ENCODE data around the gene VDR.

The VDR gene

GRCh38 chr12:47889040-47889439, 15.8 kb downstream of the VDR start:
- DNase-seq: no peak

- no peak for DNase-seq
Observed at GRCh38 chr12:47888153-47888819, 16.5 kb downstream of the VDR start.

- no peak for DNase-seq
Observed at GRCh38 chr12:47887529-47887928, 17.3 kb downstream of the VDR start.

GRCh38 chr12:47886510-47887240, 18.1 kb downstream of the VDR start:
- DNase-seq: no peak

GRCh38 chr12:47885566-47885965, 19.2 kb downstream of the VDR start:
- no peak for DNase-seq

- no peak for DNase-seq
Observed at GRCh38 chr12:47885012-47885501, 19.7 kb downstream of the VDR start.

GRCh38 chr12:47884501-47884900, 20.3 kb downstream of the VDR start:
- DNase-seq: no peak

- no peak for DNase-seq
Observed at GRCh38 chr12:47883663-47884195, 21.1 kb downstream of the VDR start.

GRCh38 chr12:47882781-47883546, 21.8 kb downstream of the VDR start:
- DNase-seq: peak in 2 of 4 experiments; percentile 25 to 30

- DNase-seq: no peak
Observed at GRCh38 chr12:47881826-47882427, 22.9 kb downstream of the VDR start.

- no peak for DNase-seq
Observed at GRCh38 chr12:47881051-47881450, 23.7 kb downstream of the VDR start.

- no peak for DNase-seq
Observed at GRCh38 chr12:47878918-47879481, 25.8 kb downstream of the VDR start.

- no peak for DNase-seq
Observed at GRCh38 chr12:47878293-47878917, 26.4 kb downstream of the VDR start.

GRCh38 chr12:47877081-47877480, 27.7 kb downstream of the VDR start:
- DNase-seq: no peak

GRCh38 chr12:47876440-47876960, 28.3 kb downstream of the VDR start:
- no peak for DNase-seq

GRCh38 chr12:47875746-47876439, 28.9 kb downstream of the VDR start:
- no peak for DNase-seq

- no peak for DNase-seq
Observed at GRCh38 chr12:47874316-47874715, 30.5 kb downstream of the VDR start.

GRCh38 chr12:47870175-47870781, 34.5 kb downstream of the VDR start:
- no peak for DNase-seq

GRCh38 chr12:47868552-47869031, 36.2 kb downstream of the VDR start:
- DNase-seq: no peak

GRCh38 chr12:47868041-47868440, 36.8 kb downstream of the VDR start:
- no peak for DNase-seq

All from activated naive CD4-positive, alpha-beta T cell (primary cell).